Measurements from ENCODE around the gene PRAF2. TPM values are rescaled to one million over a fixed set of nuclear protein-coding genes. Genes with fewer than 3 reads are reported as not detected.

The PRAF2 gene
- total and polyA plus RNA-seq, 7 donors: 4.3 to 12.5 (median 9.1) TPM

- H3K9me3 ChIP-seq: no peaks in the 10 kb centered on the region
Observed at GRCh38 chrX:49071877-49072711, 1.7 kb downstream of the PRAF2 start.

GRCh38 chrX:49070988-49071387, 2.8 kb downstream of the PRAF2 start:
- no peaks in the 10 kb centered on the region for H3K27me3 ChIP-seq (ENCODE audit: insufficient read depth in 3 of 3, low read length in 2 of 3)
- no peak for DNase-seq
- no peak overlapping the region for H3K27ac ChIP-seq
- H3K9me3 ChIP-seq: no peaks in the 10 kb centered on the region
- intact Hi-C loops (cut with DNase I): no loop called here
- WGBS, 3 donors: 69 to 96% (median 94%) methylated on average over 4 of the region's 4 CpGs
- no peak for TF ChIP-seq CTCF (IDR thresholded peaks at IDR 0.05)
- H3K36me3 ChIP-seq (ENCODE audit: insufficient read depth in 1 of 2, low read depth in 1 of 2): peaks cover 0 to 7% of the 10 kb centered on the region in 2 donors
- no peak overlapping the region for H3K4me3 ChIP-seq
- peaks cover 4% of the 10 kb centered on the region for H3K4me1 ChIP-seq
- no peak for ATAC-seq

More at GRCh38 chrX:49071877-49072711, 1.7 kb downstream of the PRAF2 start:
- ATAC-seq: peak in 3 of 4 donors; percentile 19 to 28 (median 27)
- Histone ChIP-seq H3K4me1 (peaks cover 4% of the 10 kb centered on the region), H3K36me3 (ENCODE audit: insufficient read depth in 1 of 2, low read depth in 1 of 2) (peaks cover 0 to 14% of the 10 kb centered on the region in 2 donors), H3K27ac (no peak overlapping the region), H3K27me3 (ENCODE audit: insufficient read depth in 3 of 3, low read length in 2 of 3) (no peaks in the 10 kb centered on the region), H3K4me3 (peak overlapping the region; percentile 36)
- no peak for TF ChIP-seq CTCF (IDR thresholded peaks at IDR 0.05)
- peak; percentile 75 to 84 for DNase-seq
- intact Hi-C loops (cut with DNase I): no loop called here
- WGBS, 3 donors: 32 to 50% (median 35%) methylated on average over 28 to 63 of the region's 63 CpGs

- intact Hi-C loops (cut with DNase I): no loop called here
- ATAC-seq: no peak
- no peak overlapping the region for H3K4me3 ChIP-seq
- H3K27ac ChIP-seq: no peak overlapping the region
- no peaks in the 10 kb centered on the region for H3K36me3 ChIP-seq (ENCODE audit: insufficient read depth in 1 of 2, low read depth in 1 of 2)
- no peak for DNase-seq
- no peak for TF ChIP-seq CTCF (IDR thresholded peaks at IDR 0.05)
- WGBS, 3 donors: 85 to 90% (median 86%) methylated on average over 11 of the region's 11 CpGs
- peaks cover under 1% of the 10 kb centered on the region for H3K4me1 ChIP-seq
- H3K9me3 ChIP-seq: no peaks in the 10 kb centered on the region
- H3K27me3 ChIP-seq (ENCODE audit: insufficient read depth in 3 of 3, low read length in 2 of 3): no peaks in the 10 kb centered on the region
Observed at GRCh38 chrX:49069038-49069437, 4.8 kb downstream of the PRAF2 start.

GRCh38 chrX:49067285-49068120, 6.3 kb downstream of the PRAF2 start:
- 86 to 93% (median 91%) methylated on average over 25 to 41 of the region's 41 CpGs for WGBS, 3 donors
- H3K4me3 ChIP-seq: no peak overlapping the region
- DNase-seq (no peak), ATAC-seq (no peak)
- TF ChIP-seq CTCF (IDR thresholded peaks at IDR 0.05): no peak
- H3K27me3 ChIP-seq (ENCODE audit: insufficient read depth in 3 of 3, low read length in 2 of 3): no peaks in the 10 kb centered on the region
- no peaks in the 10 kb centered on the region for H3K36me3 ChIP-seq (ENCODE audit: insufficient read depth in 1 of 2, low read depth in 1 of 2)
- H3K4me1 ChIP-seq: no peaks in the 10 kb centered on the region
- H3K9me3 ChIP-seq: no peaks in the 10 kb centered on the region
- intact Hi-C loops (cut with DNase I): no loop called here
- no peak overlapping the region for H3K27ac ChIP-seq
